Measurements from ENCODE around the gene B2M.
"Not testable (repeated sequence)": the region's sequence is repeated elsewhere in the genome, so short reads cannot be mapped to it uniquely, and the experiment has no call there.

Gene B2M

DNA sequence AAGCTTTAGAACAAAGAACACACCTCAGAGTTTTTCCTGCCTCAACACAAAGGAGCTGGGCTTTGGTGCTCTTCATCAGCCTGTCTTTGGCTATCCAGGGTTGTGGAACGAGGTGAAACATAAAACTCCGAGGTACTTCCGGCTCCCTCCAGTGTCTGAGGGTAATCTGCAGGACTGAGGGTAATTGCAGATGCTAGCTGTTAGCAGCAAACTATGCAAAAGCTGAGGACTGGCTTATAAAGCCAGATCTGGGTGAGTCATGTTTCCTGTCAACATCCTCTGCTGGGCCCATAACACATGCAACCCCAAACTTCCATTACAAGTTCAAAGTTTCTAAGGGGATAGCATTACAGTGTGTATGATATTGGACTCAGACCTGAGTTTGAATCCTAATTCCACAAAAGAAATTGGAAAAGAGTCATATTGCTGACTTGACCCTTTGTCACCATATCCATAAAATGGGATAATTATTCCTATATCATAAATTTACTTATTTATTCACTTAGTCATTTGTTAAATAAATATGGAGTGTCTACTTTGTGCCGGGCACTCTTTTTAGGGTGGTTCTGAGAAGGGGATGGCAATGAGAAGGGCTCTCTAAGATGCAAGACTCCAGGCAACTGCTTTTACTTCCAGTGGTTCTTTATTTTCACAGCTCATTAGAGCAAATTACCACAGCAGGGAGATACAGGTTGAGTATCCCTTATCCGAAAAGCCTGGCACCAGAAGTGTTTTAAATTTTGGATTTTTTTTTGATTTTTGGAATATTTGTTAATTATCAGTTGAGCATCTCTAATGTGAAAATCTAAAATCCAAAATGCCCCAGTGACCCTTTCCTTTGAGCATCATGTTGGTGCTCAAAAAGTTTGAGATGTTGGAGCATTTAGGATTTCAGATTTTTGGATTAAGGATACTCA lies 15.5 kb downstream of the B2M start:
- DNase-seq, result no peak

DNA sequence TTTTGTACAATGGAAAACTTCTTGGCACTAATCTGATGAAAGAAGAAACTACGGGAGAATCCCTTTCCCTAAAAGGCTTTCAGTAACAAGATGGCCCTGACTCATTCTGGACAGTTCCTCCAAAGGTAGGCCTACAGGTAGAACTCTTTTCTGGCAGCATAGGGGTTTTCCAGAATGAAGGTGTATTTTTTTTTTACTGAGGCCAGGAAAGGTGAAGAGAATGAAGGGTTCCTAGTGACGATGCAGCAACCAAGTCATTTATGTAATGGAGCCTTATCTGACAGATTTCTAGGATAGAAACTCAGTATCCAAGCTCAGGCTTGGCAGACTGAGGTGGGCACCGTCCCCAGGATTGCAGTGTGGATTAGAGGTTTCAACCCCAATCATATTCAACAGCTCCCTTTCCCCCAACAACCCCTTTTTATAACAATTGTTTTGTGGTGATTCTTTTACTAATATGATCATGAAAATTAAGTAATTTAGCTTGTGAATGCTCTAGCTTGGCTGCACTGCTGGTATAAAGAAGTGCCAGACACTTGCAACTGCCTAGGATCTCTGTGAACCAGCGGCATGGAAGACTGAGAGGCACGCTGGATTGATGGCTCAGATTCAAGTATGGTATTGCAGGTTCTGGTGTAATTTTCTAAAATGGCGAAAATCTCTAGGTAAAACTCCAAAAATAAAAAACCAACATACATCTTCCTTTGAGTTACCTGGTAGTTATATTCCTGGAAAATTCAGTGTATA lies 16.3 kb downstream of the B2M start:
- no peak for DNase-seq

DNA sequence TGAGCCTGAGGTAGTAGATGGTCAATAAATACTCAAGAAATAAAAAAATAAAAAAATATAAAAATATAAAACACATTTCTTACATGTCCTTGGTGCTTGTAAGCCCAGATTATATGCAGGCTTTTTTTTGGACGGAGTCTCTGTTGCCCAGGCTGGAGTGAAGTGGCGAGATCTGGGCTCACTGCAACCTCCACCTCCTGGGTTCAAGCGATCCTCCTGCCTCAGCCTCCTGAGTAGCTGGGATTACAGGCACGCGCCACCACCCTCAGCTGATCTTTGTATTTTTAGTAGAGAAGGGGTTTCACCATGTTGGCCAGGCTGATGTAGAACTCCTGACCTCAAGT lies 16.9 kb downstream of the B2M start:
- not testable (repeated sequence) for DNase-seq

DNA sequence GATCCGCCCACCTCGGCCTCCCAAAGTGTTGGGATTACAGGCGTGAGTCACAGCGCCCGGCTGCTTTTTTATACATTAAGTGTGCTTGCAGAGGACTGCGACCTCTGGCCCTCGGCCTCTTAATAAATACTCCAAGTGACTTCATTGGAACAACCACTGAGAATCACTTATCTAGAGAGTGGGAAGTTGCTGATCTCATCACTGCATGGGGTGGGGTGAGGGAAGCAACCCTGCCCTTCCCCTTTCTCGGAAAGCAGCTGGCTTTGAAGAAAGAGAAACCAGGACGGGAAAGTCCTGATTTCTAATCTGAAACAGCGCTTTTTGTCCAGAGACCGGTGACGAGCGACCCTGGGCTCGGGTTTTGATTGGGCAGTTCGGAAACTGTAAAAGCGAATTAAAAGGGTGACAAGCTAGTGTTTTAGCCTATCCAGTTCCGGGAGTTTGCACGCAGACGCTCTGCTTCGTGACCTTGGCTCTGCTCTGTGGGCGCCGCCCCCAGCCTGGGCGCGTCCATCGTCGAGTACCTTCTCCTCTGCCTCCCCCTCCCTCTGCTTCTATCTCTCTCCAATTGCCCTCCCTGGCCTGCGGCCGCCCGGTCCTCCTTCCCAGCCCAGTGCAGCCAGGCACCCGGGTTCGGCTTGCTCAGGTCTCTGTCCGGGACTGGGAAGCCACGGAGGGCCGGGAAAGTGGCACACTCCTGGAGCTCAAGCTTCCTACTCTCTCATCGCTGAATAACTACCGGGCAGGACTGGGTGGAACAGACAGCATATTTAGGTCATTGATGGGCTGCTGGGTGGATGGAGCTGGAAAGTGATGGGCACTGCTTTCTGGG lies 17.5 kb downstream of the B2M start:
- peak; percentile 87 for DNase-seq

DNA sequence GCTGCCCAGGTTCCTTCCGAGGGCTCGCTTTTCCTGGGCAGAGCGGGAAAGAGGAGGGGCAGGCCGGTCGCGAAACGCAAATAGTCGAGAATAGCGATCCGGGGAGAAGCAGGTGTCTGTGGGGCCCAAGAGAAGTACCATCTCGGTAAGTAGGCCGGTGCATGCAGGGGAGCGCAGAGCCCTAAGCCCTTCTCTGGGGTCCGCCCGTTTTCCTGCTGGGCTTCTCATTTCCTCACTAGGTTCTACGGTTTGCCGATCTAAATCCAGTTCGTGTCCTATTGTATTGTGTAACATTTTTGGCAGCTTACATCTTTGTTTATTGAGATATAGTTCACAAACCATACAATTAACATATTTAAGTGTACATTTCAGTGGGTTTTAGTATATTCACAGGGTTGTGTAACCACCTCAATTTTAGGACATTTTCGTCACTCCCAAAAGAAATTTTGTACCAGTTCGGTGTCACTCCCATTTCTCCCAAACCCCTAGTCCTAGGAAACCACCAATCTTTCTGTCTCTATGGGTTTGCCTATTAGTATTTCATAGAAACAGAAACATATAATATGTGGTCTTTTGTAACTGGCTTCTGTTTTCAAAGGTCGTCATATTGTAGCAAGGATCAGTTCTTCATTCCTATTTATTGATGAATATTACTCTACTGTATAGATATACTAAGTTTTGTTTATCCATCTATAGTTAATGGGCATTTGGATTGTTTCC lies 18.3 kb downstream of the B2M start:
- DNase-seq, result no peak

DNA sequence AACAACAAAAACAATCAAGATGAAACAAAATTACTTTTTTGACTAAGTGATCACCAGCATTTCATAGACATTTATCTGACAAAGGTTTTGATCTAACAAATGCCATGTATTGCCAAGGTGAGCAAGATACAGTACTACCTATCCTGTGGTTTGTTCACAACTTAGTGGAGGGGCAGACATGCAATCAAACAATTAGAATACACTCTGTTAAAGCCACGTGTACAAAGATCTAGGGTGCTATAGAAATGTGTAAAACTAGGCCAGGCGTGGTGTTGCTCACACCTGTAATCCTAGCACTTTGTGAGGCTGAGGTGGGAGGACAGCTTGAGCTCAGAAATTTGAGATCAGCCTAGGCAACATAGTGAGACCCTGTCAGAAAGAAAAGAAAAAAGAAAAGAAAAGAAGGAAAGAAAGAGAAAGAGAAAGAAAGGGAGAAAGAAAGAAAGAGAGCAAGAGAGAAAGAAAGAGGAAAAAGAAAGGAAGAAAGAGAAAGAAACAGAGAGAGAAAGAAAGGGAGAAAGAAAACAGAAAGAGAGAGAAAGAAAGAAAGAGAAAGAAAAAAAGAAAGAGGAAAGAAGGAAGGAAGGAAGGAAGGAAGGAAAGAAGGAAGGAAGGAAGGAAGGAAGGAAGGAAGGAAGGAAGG lies 23.6 kb downstream of the B2M start:
- no peak for DNase-seq

DNA sequence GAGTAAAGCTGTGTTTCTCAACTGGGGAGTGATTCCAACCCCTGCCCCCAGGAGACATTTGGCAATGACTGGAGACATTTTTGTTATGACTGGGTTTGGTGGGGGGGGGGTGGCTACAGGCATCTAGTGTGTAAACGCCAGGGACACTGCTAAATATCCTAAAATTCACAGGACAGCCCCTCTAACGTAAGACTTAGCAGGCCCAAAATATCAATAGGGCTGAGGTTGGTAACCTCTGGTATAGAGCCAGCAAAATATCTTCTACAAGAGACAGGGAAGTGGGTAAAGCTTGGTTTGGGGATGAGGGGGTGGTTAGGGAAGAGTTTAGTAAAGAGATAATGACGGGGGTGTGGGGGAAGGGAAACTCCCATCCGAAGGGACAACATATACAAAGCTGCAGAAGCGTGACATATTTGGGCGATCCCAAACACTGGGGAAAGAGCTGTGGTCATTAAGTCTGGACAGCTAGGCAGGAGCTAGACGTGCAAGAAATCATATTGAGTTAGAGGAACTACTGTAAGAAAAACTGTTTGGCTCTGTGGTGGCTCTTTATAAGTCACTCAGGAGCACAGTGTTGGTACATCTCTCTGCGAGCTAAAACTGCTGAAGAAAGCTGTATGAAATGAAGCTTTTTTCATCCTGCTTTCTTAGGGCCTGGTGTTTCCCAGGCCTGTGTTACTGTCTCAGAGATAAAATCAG lies 24.3 kb downstream of the B2M start:
- no peak for DNase-seq

DNA sequence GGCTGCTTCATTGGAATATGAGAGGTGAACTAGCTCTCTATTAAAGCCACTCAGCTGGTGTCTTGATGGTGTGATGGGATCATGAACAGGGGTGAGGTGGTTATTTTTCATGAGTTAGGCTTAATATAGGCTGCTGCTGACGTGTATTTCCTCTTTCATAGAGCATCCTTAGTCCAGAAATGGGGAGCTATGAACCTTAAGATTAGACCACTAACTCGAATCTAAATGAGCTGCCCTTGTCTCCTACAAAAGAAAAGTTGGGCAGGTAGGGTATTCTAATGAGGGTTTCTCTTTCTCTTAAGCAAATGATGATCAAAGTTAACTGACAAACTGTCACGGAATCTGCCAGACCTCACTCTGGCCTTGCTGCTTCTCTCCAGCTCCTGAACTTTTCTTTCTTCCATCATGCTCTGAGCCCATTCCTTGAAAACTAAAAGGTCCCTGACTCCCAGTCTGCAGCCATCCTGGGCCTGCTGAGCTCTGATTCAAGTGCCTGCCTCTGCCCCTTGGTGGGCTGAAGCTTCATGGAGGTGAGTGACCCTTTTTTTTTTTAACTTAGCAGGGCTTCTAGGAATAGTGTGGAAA lies 25.0 kb downstream of the B2M start, which contains the start of gene TRIM69:
TSS of gene TRIM69 (plus strand) at position 348 of the 585 bp plus-strand sequence. CDS start at position 525, 177 bp downstream.
- DNase-seq, result no peak

DNA sequence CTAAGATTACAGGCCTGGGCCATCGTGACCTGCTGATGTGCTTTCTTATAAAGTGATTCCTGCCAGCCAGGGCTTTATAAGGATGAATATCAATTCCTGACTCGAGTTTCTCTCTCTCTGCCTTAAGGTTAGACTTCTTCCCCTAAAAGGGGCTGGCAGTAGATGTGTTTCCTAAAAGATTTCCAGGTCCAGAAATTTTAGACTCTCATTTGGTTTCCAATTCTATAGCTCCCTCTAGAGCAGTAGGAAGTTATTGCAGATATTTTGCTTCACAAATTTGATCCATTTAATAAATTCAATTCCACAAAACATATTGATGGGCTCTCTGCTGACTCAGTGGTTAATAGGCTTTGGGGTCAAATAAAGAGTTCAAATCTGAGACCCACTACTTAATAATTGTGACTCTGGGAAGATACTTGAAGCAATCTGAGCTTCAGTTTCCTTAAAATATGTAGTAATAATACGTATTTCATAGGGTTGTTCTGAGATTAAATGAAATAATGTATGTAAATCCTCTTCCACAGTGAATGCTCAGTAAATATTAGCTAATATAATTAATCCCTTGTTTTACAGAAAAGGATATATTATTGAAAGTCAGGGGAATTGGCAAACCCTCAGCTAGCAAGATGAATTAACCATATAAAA lies 27.1 kb downstream of the B2M start:
- DNase-seq, result no peak

DNA sequence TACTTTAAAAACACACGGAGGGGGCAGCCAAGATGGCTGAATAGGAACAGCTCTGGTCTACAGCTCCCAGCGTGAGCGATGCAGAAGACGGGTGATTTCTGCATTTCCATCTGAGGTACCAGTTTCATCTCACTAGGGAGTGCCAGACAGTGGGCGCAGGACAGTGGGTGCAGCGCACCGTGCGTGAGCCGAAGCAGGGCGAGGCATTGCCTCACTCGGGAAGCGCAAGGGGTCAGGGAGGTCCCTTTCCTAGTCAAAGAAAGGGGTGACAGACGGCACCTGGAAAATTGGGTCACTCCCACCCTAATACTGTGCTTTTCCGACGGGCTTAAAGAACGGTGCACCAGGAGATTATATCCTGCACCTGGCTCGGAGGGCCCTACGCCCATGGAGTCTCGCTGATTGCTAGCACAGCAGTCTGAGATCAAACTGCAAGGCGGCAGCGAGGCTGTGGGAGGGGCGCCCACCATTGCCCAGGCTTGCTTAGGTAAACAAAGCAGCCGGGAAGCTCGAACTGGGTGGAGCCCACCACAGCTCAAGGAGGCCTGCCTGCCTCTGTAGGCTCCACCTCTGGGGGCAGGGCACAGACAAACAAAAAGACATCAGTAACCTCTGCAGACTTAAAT lies 28.0 kb downstream of the B2M start:
- DNase-seq, result not testable (repeated sequence)

DNA sequence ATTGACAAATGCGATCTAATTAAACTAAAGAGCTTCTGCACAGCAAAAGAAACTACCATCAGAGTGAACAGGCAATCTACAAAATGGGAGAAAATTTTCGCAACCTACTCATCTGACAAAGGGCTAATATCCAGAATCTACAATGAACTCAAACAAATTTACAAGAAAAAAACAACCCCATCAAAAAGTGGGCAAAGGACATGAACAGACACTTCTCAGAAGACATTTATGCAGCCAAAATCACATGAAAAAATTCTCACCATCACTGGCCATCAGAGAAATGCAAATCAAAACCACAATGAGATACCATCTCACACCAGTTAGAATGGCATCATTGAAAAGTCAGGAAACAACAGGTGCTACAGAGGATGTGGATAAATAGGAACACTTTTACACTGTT lies 32.1 kb downstream of the B2M start:
- DNase-seq, result not testable (repeated sequence)

DNA sequence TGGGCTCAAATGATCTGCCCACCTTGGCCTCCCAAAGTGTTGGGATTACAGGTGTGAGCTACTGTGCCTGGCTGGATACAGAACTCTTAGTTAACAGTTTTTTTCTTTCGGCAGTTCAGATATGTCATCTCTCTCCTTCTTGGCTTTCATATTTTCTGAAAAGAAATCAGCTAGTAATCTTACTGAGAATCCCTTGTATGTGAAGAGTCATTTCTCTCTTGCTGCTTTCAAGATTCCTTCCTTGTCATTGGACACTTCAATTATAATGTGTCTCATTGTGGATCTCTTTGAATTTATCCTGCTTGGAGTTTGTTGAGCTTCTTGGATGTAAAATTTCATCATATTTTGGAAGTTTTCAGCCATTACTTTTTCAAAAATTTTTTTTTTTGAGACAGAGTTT lies 42.0 kb downstream of the B2M start:
- DNase-seq, result no peak

DNA sequence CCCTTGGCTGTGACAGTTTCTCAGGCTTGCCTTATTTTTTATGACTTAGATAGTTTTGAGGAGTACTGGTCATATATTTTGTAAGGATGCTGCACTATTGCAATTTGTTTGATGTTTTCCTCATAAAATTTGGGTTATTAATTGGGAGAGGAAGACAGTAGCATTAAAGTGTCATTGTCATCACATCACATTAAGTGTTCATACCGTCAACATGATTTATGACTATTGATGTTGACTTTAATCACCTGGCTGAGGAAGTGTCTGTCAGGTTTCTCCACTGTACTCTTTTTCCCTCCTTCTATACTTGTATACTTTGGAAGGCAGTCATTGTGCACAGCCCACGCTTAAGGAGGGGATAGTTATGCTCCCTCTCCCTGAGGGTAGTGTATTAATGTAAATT lies 51.9 kb downstream of the B2M start:
- DNase-seq, result no peak

DNA sequence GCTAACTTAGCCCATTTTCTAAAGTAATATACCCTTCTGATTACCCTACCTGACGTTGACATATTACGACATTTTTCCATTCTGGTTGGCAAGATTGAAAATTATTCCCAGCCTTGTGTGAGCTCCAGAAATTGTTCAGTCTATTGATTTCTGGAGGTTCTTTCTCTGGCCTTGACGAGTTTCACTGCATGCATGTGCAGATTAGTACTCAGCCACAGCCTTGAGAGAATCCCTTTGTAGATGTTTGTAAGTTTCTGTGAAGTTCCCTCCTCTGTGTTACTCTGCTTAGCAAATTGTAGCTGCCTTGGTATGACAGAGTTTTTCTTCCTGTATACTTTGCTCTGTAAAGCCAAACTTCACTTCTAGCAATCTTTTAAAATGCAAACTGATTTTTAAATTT lies 52.5 kb downstream of the B2M start:
- no peak for DNase-seq

DNA sequence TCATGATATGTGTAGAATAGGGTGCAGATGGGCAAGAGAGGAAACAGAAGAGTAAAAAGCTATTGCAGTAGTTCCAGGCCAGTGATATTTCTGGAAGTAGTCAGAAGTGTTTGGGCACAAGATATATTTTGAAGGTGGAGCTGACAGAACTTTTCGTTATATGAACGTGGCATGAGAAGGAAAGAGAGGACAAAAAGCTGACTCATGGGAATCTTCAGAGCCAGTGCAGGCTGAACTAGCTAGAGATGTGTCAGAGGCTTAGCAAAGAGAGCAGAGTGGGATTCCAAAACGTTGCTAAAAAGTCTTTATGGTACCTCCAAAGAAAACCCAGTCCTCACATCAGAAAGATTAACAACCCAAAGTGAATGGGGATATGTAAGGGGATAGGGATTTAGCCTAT lies 53.7 kb downstream of the B2M start:
- DNase-seq, result no peak
